Ovary (tissue), 3 donors: ENCODE data around the gene SNX8.

Experiments used
- CTCF ChIP-seq, 3 donors: fragments of 450-650 bp in 2 of 3; fragments of 200-600 bp in 1 of 3; IDR thresholded peaks; one replicate each; pipeline versions ENCODE4 v1.5.1 to v1.8.0; 2016 to 2022; ENCODE audit warnings: antibody characterized with exemption in 3 of 3, mild to moderate bottlenecking in 1 of 3
- EP300 ChIP-seq: sonication (generic); formaldehyde crosslinking; IDR thresholded peaks from one replicate; pipeline ENCODE4 v1.6.1; 2017; ENCODE audit warnings: antibody characterized with exemption
- POLR2A ChIP-seq: fragments of 450-650 bp; IDR thresholded peaks from one replicate; pipeline ENCODE4 v1.6.1; 2017; ENCODE audit warnings: antibody characterized with exemption, mild to moderate bottlenecking, moderate library complexity
- donor health status: DM: no; HTN: no; CAD: no.

GRCh38 chr7:2202901-2203765 is 111.1 kb downstream of the SNX8 start:
- peak in 1 of 3 donors; percentile 21 for TF ChIP-seq CTCF (IDR thresholded peaks at IDR 0.05)
- no peak for TF ChIP-seq EP300
- TF ChIP-seq POLR2A = no peak
